HG03575 (cell line): Measurements from ENCODE around the gene RAP1GAP2.
"Not testable (repeated sequence)": the region's sequence is repeated elsewhere in the genome, so short reads cannot be mapped to it uniquely, and the experiment has no call there.

Source experiments
- ATAC-seq: cut with Tn5 transposase; IDR thresholded peaks from one replicate; pipeline ENCODE4 v1.9.1; 2021; ENCODE audit not compliant: unreplicated experiment, insufficient number of reproducible peaks, low FRiP score; ENCODE audit errors: extremely low read depth

Gene RAP1GAP2

GRCh38 chr17:2783310-2784030 is 12.8 kb upstream of the RAP1GAP2 start:
- no peak for ATAC-seq

DNA sequence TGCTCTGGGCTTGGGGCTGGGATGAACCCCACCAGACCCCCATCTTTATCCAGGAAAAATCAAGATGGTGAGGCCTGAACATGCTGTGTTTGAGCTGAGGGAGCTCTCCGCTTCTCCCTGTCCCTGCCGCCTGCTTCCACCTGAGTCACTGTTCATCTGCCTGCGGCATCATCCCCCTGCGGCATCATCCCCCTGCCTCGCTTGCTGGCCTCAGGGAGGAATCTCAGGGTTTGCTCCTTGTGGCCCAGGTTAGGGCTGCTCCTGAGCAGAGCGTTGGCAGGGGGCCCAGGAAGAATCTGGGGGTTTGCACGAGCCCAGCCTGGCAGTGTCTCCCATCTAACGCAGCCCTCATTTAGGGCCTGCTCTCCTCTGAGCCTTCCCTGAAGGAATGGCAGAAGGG is 11.4 kb upstream of the RAP1GAP2 start:
- ATAC-seq = no peak

DNA sequence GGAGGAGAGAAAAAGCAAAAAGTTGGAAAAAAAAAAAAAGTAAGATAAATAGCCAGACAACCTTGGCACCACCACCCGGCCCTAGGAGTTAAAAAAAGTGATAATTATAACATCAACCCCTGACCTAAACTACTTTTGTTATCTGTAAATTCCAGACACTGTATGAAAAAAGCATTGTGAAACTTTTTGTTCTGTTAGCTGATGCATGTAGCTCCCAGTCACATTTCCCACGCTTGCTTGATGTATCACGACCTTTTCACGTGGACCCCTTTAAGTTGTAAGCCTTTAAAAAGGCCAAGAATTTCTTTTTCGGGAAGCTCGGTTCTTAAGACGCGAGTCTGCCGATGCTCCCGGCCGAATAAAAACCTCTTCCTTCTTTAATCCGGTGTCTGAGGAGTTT is 10.9 kb upstream of the RAP1GAP2 start:
- ATAC-seq = not testable (repeated sequence)

GRCh38 chr17:2786176-2786881 is 9.9 kb upstream of the RAP1GAP2 start:
- no peak for ATAC-seq

- no peak for ATAC-seq
These were observed 6.5 kb upstream of the RAP1GAP2 start for GRCh38 chr17:2789700-2790099.

DNA sequence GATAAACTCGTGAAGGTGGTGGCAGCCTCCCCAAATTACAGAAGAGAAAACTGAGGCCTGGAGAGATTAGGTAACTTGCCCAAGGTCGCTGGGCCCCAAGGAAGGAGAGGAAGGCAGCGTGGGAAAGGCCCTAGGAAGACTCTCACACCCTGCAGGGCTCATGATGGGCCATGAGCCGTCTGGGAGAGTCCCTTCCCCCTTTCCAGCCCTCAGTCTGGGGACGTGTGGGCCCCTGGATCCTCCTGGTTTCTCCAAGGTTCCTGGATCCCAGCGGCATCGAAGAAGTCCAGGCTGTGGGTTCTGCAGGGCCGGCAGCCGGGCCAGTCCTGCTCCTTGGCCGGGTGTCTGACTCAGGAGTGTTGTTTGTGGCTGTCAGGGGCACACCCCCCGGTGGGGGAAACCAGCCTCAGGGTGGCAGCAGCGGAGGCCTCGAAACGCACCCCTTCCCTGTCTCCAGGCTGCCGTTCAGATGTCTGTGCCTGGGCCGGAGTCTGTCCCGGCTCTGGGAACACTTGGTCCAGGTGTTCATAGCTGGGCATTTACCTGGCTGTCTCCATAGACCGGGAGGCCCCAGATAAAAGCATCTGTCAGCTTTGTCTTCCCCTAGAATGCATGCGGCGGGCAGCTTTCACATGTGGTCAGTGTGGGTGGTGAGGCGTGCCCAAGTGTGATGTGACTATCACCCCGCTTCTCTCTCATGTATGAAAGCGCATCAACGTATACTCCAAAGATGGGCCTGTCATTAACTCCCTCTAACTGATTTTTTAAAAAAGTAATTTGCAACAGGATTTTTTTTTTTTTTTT is 3.7 kb upstream of the RAP1GAP2 start:
- no peak for ATAC-seq

- ATAC-seq = no peak
These were observed 2.0 kb upstream of the RAP1GAP2 start for GRCh38 chr17:2794111-2794803.

DNA sequence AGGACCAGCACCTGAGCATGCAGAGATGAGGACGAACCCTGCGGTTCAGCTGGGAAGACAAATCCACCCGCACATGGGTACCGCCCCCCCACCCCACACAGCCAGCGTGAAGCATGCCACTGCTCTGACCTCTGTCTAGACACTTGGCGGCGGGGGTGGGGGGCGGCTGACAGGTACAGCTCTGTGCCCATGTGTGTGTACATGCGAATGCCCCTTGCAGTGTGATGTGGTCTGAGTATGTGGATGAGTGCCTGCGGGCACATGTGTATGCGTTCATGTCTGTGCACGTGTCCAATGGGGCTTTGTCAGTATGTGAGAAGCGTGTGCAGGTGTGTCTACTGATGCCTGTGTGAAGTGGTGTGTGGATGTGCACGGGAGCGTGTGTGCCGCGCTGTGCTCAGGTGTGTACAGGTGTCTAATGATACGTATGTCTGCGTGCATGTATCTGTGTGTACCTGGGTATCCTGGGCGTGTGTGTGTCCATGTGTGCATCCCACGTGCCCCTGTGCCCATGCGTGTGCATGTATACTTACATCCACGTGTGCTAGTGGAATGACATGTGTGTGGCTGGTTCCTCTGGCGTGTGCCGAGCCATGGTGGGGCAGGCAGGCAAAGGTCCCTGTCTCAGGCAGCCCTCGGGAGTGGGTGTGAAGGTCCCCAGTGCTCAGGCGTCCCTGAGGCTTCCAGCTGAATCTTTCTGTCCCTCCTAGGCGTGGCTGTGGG is 636 bp upstream of the RAP1GAP2 start:
- ATAC-seq = no peak

- no peak for ATAC-seq
These were observed 988 bp downstream of the RAP1GAP2 start for GRCh38 chr17:2797226-2797625.

DNA sequence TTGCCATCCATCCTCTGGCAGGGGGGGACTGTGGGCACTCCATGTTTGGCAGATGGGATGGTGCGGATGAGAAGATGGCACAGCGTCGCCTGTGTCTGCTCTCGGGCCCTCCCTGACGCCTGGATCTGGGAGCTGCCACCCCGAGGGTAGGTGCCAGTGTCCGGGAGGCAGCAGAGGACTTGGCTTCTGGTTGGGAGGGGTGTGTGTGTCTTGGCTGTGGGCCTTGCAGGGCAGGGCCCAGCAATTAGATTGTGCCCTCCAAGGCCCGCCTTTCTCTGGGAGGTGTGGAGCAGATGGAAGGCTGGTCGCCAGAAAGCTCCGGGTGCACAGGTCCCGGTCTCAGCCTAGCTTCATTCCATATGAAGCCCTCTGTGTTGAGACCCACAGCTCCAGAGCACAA is 1.4 kb downstream of the RAP1GAP2 start:
- ATAC-seq = no peak

- no peak for ATAC-seq
These were observed 1.9 kb downstream of the RAP1GAP2 start for GRCh38 chr17:2798188-2798587.

GRCh38 chr17:2798678-2799077 is 2.4 kb downstream of the RAP1GAP2 start:
- no peak for ATAC-seq

DNA sequence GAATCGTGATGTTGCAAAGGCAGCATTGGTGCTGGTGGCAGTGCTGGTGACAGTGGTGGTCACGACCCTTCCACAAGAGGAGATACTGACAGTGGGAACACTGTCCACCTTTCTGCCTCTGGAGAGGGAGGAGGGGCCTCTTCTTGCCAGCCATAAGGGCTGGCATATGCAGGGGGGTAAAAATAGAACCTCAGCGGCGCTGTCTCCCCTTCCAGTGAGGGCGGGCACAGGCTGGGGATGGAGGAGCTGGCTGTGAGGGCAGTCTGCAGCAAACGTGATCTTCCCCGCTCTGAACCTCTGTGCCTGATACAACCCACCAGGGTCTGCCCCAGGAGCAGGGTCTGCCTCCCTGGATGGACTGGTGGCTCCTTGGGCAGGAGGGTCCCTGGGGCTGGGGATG is 3.4 kb downstream of the RAP1GAP2 start:
- no peak for ATAC-seq

DNA sequence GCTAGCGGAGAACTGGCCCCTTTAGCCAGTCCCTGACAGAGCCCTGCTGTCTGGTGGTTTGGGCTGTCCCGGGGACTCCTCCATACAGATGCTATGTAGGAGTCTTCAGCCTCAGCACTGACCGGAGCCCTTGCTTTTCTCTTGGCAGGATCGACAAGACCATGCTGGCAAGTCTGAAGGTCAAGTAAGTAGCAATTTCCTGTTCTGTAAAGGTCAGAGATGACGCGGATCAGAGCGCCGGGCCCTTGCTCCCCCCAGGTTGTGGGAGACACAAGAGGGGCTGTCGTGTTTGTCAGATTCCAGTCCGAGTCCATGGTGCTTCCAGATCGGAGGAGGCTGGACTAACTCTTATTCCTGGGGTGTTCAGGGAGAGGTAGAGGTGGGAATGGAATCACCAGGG is 4.1 kb downstream of the RAP1GAP2 start:
- no peak for ATAC-seq

GRCh38 chr17:2801841-2802240 is 5.6 kb downstream of the RAP1GAP2 start:
- no peak for ATAC-seq

DNA sequence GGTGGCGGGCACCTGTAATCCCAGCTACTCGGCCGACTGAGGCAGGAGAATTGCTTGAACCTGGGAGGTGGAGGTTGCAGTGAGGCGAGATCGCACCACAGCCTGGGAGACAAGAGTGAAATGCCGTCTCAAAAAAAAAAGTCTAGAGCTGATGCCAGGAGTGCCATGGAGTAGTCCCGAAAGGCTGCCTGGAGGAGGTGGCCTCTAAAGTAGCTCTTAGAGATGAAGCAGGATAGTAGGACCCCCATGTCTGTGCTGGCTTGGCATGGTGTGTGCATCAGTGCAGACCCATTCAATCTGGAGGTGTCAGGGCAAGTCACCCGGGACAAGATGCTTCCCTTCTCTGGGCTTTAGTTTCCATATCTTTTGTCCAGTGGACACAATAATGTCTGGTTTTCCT is 6.3 kb downstream of the RAP1GAP2 start:
- ATAC-seq = no peak

DNA sequence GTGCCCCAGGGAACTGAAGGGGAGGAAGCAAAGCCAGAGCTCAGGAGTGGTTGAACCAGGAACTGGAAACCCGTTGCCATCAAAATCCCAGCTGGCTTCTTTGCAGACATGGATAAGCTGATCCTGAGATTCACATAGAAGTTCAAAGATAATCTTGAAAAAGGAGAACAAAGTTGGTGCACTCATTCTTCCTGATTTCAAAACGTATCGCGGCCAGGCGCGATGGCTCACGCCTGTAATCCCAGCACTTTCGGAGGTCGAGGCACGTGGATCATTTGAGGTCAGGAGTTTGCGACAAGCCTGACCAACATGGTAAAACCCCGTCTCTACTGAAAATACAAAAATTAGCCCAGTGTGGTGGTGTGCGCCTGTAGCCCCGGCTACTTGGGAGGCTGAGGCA is 7.1 kb downstream of the RAP1GAP2 start:
- no peak for ATAC-seq

GRCh38 chr17:2803971-2804370 is 7.7 kb downstream of the RAP1GAP2 start:
- ATAC-seq = no peak

DNA sequence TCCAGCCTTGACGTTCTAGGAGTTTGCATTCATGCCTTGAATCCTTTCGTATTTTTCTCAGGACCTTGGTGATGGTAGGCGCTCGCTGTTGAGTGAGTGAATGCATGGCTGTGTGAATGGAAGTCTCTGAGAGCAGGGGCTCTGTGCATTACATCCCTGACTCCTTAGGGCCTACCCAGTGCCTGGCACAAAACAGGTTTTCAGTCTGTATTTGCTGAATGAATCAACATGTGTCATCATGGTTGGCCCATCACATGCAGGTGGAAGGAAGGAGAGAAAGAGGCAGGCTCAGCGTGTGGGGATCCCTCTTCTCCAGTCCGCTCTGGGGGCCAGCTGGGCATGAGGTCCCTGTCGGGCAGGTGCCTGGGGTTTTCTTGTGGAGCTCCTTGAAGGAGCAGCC is 8.7 kb downstream of the RAP1GAP2 start:
- ATAC-seq = no peak
